Lower lobe of right lung (tissue), 2 donors: ENCODE results near the gene CORO2B. TPM values are rescaled to one million over a fixed set of nuclear protein-coding genes. Genes with fewer than 3 reads are reported as not detected.

Experiments used
- ATAC-seq, 2 donors: fragments of 200-7000 bp; cut with Tn5 transposase; one replicate each; pipeline ENCODE4 v1.9.1; 2020 to 2022; ENCODE audit warnings: mild to moderate bottlenecking in 2 of 2, moderate library complexity in 2 of 2
- DNase-seq: peaks from one replicate; pipeline ENCODE4 v3.0.0-alpha.2; 2020
- H3K27ac ChIP-seq: fragments of 200-600 bp; one replicate; pipeline ENCODE4 v1.8.0; 2022
- H3K27me3 ChIP-seq: fragments of 200-600 bp; one replicate; pipeline ENCODE4 v1.8.0; 2022; ENCODE audit warnings: low read depth
- H3K36me3 ChIP-seq: fragments of 200-600 bp; one replicate; pipeline ENCODE4 v1.8.0; 2022; ENCODE audit warnings: mild to moderate bottlenecking
- H3K4me1 ChIP-seq: fragments of 200-600 bp; one replicate; pipeline ENCODE4 v1.8.0; 2022
- H3K4me3 ChIP-seq: fragments of 200-600 bp; one replicate; pipeline ENCODE4 v1.8.0; 2022; ENCODE audit warnings: mild to moderate bottlenecking
- H3K9me3 ChIP-seq: fragments of 200-600 bp; one replicate; pipeline ENCODE4 v1.8.0; 2022
- intact Hi-C: fragments of 100-400 bp; cut with DNase I; formaldehyde crosslinking; loops from one replicate; pipeline ENCODE4 v1.11.0; 2022
- total RNA-seq: library from RNA; stranded (reverse); fragmentation: NEBNext Ultra II Directional; extraction: Animal tissue kit (Norgen Biotek cat#: 25700); gene quantifications from one replicate; pipeline ENCODE4 v1.2.1, GENCODE V29; 2021
- TF ChIP-seq, protein P1 (sequence below): fragments of 200-600 bp; IDR thresholded peaks from one replicate; pipeline ENCODE4 v1.8.0; 2022; ENCODE audit warnings: antibody characterized with exemption, mild to moderate bottlenecking
- donor health status: DM: no; HTN: yes; CAD: no; lungs with severe emphysema.

The CORO2B gene
- total RNA-seq, 1 donor from 2014 or later, result 6.8 TPM

DNA sequence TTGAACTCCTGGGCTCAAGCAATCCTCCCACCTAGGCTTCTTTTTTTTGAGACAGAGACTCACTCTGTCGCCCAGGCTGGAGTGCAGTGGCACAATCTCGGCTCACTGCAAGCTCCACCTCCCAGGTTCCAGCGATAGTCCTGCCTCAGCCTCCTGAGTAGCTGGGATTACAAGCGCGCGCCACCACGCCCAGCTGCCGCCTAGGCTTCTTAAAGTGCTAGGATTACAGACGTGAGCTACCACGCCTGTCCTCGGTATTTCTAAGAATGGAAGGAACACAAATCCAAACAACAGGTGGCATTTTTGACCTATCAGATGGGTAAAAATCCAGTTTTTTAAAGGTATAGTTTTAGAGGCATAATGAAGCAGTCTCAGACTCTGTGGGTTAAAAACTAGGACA is 128.1 kb downstream of the CORO2B start:
- Histone ChIP-seq H3K27me3 (no peaks in the 10 kb centered on the region), H3K4me3 (no peak overlapping the region), H3K4me1 (peaks cover 12% of the 10 kb centered on the region), H3K9me3 (no peaks in the 10 kb centered on the region), H3K36me3 (peaks cover 7% of the 10 kb centered on the region), H3K27ac (no peak overlapping the region)
- DNase-seq (no peak), ATAC-seq (no peak)
- intact Hi-C loops, result no loop called here
- TF ChIP-seq, protein P1, sequence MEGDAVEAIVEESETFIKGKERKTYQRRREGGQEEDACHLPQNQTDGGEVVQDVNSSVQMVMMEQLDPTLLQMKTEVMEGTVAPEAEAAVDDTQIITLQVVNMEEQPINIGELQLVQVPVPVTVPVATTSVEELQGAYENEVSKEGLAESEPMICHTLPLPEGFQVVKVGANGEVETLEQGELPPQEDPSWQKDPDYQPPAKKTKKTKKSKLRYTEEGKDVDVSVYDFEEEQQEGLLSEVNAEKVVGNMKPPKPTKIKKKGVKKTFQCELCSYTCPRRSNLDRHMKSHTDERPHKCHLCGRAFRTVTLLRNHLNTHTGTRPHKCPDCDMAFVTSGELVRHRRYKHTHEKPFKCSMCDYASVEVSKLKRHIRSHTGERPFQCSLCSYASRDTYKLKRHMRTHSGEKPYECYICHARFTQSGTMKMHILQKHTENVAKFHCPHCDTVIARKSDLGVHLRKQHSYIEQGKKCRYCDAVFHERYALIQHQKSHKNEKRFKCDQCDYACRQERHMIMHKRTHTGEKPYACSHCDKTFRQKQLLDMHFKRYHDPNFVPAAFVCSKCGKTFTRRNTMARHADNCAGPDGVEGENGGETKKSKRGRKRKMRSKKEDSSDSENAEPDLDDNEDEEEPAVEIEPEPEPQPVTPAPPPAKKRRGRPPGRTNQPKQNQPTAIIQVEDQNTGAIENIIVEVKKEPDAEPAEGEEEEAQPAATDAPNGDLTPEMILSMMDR, result no peak

DNA sequence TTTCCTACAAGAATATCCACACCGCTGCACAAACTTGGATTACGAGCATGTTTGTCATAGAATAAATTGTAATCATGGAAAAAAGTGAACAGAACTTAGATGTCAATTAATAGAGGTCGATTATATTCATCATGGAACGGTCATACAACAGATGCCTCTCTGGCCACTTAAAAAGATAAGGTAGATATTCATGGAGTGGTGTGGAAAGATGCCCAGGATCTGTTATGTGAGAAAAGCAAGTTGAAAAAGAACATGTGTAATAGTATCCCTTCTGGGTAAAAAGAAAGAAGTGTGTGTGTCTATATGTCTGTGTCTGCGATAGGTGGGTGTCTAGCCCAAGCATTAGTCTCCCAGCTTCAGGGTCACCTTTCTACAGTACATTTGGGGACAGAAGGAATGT is 128.6 kb downstream of the CORO2B start:
- Histone ChIP-seq H3K4me1 (peaks cover 12% of the 10 kb centered on the region), H3K9me3 (no peaks in the 10 kb centered on the region), H3K27ac (no peak overlapping the region), H3K4me3 (no peak overlapping the region), H3K36me3 (peaks cover 9% of the 10 kb centered on the region), H3K27me3 (no peaks in the 10 kb centered on the region)
- intact Hi-C loops, result no loop called here
- no peak for ATAC-seq
- TF ChIP-seq, protein P1, result no peak
- no peak for DNase-seq

DNA sequence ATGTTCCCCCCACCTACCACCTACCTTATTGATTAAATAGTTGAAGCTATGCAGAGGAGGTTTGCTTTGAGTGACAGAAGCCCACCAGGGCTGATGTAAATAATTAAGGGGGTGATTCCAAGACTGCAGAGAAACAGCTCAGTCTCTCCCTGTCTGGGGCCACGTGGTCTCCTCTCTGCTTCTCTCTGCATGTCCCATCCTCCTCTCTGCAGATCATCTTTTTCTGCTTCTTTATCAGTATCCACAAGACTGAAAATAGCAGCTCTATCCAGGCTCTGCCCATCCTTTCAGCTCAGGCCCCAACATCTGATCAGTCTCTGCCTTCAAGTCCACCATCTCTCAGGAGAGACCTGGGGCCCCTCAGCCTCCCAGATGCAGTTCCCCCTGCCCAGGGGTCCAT is 131.1 kb downstream of the CORO2B start:
- TF ChIP-seq, protein P1, result no peak
- ATAC-seq, result no peak

DNA sequence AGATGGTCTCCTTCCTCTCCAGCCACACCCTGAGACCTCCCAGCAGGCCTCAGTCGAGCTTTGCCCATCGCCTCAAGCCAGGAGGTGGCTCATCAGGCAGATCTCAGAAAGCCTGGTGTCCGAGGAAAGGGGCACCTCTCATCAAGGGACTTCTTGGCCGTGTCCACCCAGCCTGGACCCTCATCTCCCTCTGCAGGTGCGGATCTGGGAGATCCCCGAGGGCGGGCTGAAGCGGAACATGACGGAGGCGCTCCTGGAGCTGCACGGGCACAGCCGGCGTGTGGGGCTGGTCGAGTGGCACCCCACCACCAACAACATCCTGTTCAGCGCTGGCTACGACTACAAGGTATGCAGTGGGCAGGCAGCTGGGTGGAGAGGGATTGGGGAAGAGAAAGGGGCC is 131.7 kb downstream of the CORO2B start:
- no peaks in the 10 kb centered on the region for H3K27me3 ChIP-seq
- DNase-seq (no peak), ATAC-seq (no peak)
- H3K27ac ChIP-seq, result no peak overlapping the region
- H3K4me3 ChIP-seq, result no peak overlapping the region
- H3K36me3 ChIP-seq, result peaks cover 9% of the 10 kb centered on the region
- intact Hi-C loops, result no loop called here
- H3K4me1 ChIP-seq, result no peaks in the 10 kb centered on the region
- no peaks in the 10 kb centered on the region for H3K9me3 ChIP-seq
- TF ChIP-seq, protein P1, result no peak

More for the DNA sequence above, 131.1 kb downstream of the CORO2B start:
- DNase-seq, result no peak
- Histone ChIP-seq H3K4me1 (peaks cover 3% of the 10 kb centered on the region), H3K36me3 (peaks cover 9% of the 10 kb centered on the region), H3K4me3 (no peak overlapping the region), H3K27me3 (no peaks in the 10 kb centered on the region), H3K9me3 (no peaks in the 10 kb centered on the region), H3K27ac (no peak overlapping the region)
- intact Hi-C loops, result no loop called here

DNA sequence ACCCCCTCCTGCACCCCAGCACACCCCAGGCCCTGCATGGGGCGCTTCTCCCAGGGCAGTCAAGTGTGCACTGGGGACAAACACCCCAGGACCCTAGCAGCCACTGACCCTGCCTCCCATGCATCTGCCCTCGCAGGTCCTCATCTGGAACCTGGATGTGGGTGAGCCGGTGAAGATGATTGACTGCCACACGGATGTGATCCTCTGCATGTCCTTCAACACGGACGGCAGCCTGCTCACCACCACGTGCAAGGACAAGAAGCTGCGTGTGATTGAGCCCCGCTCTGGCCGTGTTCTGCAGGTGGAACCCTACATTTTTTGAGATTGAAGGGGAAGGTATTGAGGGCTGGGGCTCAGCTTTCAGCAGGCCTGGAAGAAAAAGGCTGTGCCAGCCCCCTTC is 132.6 kb downstream of the CORO2B start:
- H3K4me3 ChIP-seq, result no peak overlapping the region
- H3K4me1 ChIP-seq, result no peaks in the 10 kb centered on the region
- TF ChIP-seq, protein P1, result no peak
- peaks cover 9% of the 10 kb centered on the region for H3K36me3 ChIP-seq
- intact Hi-C loops, result no loop called here
- no peaks in the 10 kb centered on the region for H3K9me3 ChIP-seq
- no peak for DNase-seq
- ATAC-seq, result no peak
- H3K27ac ChIP-seq, result no peak overlapping the region
- H3K27me3 ChIP-seq, result no peaks in the 10 kb centered on the region

DNA sequence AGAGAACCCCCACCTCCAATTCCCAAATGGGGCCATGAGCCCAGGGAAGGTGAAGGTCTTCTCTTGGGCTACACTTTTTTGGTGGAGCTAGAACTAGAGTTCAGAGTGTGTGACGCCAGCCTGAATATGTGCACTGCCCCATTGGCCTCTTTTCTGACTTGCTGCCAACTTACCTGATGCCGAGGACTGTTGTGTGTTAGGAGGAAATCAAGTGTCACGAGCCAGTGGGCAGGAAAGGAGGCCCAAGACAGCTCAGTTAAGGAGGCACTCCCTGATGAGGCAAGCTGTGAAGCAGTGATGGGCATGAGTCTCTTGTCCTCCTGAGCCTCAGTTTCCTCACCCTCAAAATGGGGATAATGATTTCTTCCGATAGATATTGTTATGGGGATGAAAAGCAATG is 134.1 kb downstream of the CORO2B start:
- Histone ChIP-seq H3K27ac (no peak overlapping the region), H3K27me3 (no peaks in the 10 kb centered on the region), H3K4me3 (no peak overlapping the region), H3K36me3 (peaks cover 9% of the 10 kb centered on the region), H3K9me3 (no peaks in the 10 kb centered on the region), H3K4me1 (no peaks in the 10 kb centered on the region)
- DNase-seq (no peak), ATAC-seq (no peak)
- intact Hi-C loops, result no loop called here
- TF ChIP-seq, protein P1, result no peak
